Endothelial cell of umbilical vein (primary cell): Measurements from ENCODE around the gene NPPB. TPM values are rescaled to one million over a fixed set of nuclear protein-coding genes. Genes with fewer than 3 reads are reported as not detected.

ENCODE experiments used
- BruUV-seq: library from RNA; stranded (reverse); fragments of 400-500 nt; replicated peaks from 2 replicates; lab custom pipeline; 2021; lab: Mats Ljungman, UMichigan
- CTCF ChIA-PET: fragments of 300-600, 350-600 bp; sonication (Branson Sonifier 250); formaldehyde crosslinking; loops from one replicate; lab custom pipeline; 2021; ENCODE audit warnings: antibody characterized with exemption, inconsistent platforms; lab: Charles Lee
- POLR2A ChIA-PET: fragments of 300-600, 350-600 bp; sonication (Branson Sonifier 250); formaldehyde crosslinking; loops from one replicate; lab custom pipeline; 2021; ENCODE audit warnings: antibody characterized with exemption, inconsistent platforms; lab: Charles Lee
- DNase-seq: peaks from one replicate; pipeline ENCODE4 v3.0.0-alpha.2; 2011; ENCODE audit warnings: low read depth, low spot score
- FAIRE-seq: peaks from 2 replicates; lab custom pipeline; 2011; peaks lifted over from hg19 to GRCh38; lab: Jason Lieb, UNC
- H2AFZ ChIP-seq: 2 replicates; pipeline ENCODE4 v1.6.0; 2012; ENCODE audit warnings: low read depth, low read length, control low read depth, inconsistent platforms
- H3K27ac ChIP-seq: 2 replicates; pipeline ENCODE4 v1.5.1; 2011; ENCODE audit warnings: low read depth, mild to moderate bottlenecking, control low read depth, low read length, moderate library complexity; ENCODE audit not compliant: insufficient read depth
- H3K27me3 ChIP-seq, 2 experiments: 2 replicates each; pipeline versions ENCODE4 v1.6.0 to v1.6.1; 2011; ENCODE audit warnings: low read length in 2 of 2, mixed read lengths in 1 of 2; ENCODE audit not compliant: control insufficient read depth in 2 of 2, insufficient read depth in 2 of 2
- H3K36me3 ChIP-seq, 2 experiments: 2 replicates in 1 of 2; 3 replicates in 1 of 2; pipeline ENCODE4 v1.5.1; 2011; ENCODE audit warnings: low read length in 2 of 2, mild to moderate bottlenecking in 1 of 2, moderate library complexity in 1 of 2; ENCODE audit not compliant: control insufficient read depth in 2 of 2, insufficient read depth in 2 of 2; ENCODE audit errors: extremely low read depth in 1 of 2
- H3K4me1 ChIP-seq: 3 replicates; pipeline ENCODE4 v1.5.1; 2011; ENCODE audit warnings: mild to moderate bottlenecking, low read length; ENCODE audit not compliant: control insufficient read depth, insufficient read depth; ENCODE audit errors: extremely low read depth
- H3K4me2 ChIP-seq: 2 replicates; pipeline ENCODE4 v1.6.1; 2011; ENCODE audit warnings: low read length, control low read depth, mixed read lengths; ENCODE audit not compliant: insufficient read depth
- H3K4me3 ChIP-seq, 3 experiments: fragments of 200-600 bp in 1 of 3; sonication (generic), shearing (Covaris generic) in 1 of 3; replicated peaks in 1 of 3; 2 replicates each; pipeline ENCODE4 v1.5.1; 2011 to 2016; ENCODE audit warnings: control low read depth in 3 of 3, low read length in 3 of 3, mild to moderate bottlenecking in 2 of 3, inconsistent platforms in 1 of 3, low read depth in 1 of 3, moderate library complexity in 1 of 3; ENCODE audit not compliant: insufficient read depth in 1 of 3
- H3K79me2 ChIP-seq: 2 replicates; pipeline ENCODE4 v1.6.0; 2012; ENCODE audit warnings: low read length, inconsistent platforms; ENCODE audit not compliant: control insufficient read depth, insufficient read depth
- H3K9ac ChIP-seq: replicated peaks from 2 replicates; pipeline ENCODE3; 2011; ENCODE audit warnings: low read length, control low read depth; ENCODE audit not compliant: insufficient read depth; ENCODE audit errors: extremely low read depth
- H3K9me1 ChIP-seq: replicated peaks from 3 replicates; pipeline ENCODE4 v1.6.0; 2011; ENCODE audit warnings: mild to moderate bottlenecking, low read length; ENCODE audit not compliant: control insufficient read depth, insufficient read depth; ENCODE audit errors: extremely low read depth
- H3K9me3 ChIP-seq: replicated peaks from 2 replicates; pipeline ENCODE4 v1.5.1; 2012; ENCODE audit warnings: low read length, inconsistent platforms; ENCODE audit not compliant: control insufficient read depth, insufficient read depth
- H4K20me1 ChIP-seq: replicated peaks from 2 replicates; pipeline ENCODE3; 2011; ENCODE audit warnings: mild to moderate bottlenecking, low read length; ENCODE audit not compliant: control insufficient read depth, insufficient read depth; ENCODE audit errors: extremely low read depth
- CTCF ChIP-seq, 2 donors: IDR thresholded peaks; 1 replicate in 1 of 2; 2 replicates in 1 of 2; pipeline ENCODE4 v1.5.1; 2011; ENCODE audit warnings: low read length in 2 of 2, mild to moderate bottlenecking in 2 of 2, moderate library complexity in 2 of 2, control low read depth in 1 of 2, inconsistent platforms in 1 of 2, low read depth in 1 of 2; ENCODE audit not compliant: insufficient read depth in 1 of 2; ENCODE audit errors: extremely low read depth in 1 of 2
- EZH2 ChIP-seq: IDR thresholded peaks from 2 replicates; pipeline ENCODE4 v1.6.1; 2012; ENCODE audit warnings: borderline replicate concordance, low read depth, mild to moderate bottlenecking, moderate library complexity, low read length, inconsistent platforms; ENCODE audit not compliant: severe bottlenecking
- FOS ChIP-seq: IDR thresholded peaks from 2 replicates; pipeline ENCODE4 v1.6.1; 2011; ENCODE audit warnings: mild to moderate bottlenecking, low read length, moderate library complexity, borderline replicate concordance; ENCODE audit not compliant: insufficient read depth
- GATA2 ChIP-seq: IDR thresholded peaks from 2 replicates; pipeline ENCODE4 v1.7.0; 2011; ENCODE audit warnings: low read depth, mild to moderate bottlenecking, moderate library complexity, mixed read lengths, low read length; ENCODE audit not compliant: insufficient read length, insufficient read depth
- JUN ChIP-seq: IDR thresholded peaks from 2 replicates; pipeline ENCODE4 v1.6.1; 2011; ENCODE audit warnings: borderline replicate concordance, low read depth; ENCODE audit not compliant: insufficient read length, insufficient read depth
- MAX ChIP-seq: IDR thresholded peaks from 2 replicates; pipeline ENCODE4 v1.6.1; 2011; ENCODE audit not compliant: insufficient read depth, insufficient read length
- MYC ChIP-seq: IDR thresholded peaks from one replicate; pipeline ENCODE4 v1.6.1; 2011; ENCODE audit warnings: mild to moderate bottlenecking, low read depth, low read length
- POLR2A ChIP-seq: IDR thresholded peaks from 2 replicates; pipeline ENCODE4 v1.6.1; 2012; ENCODE audit warnings: low read depth, mild to moderate bottlenecking, control low read depth, low read length
- POLR2AphosphoS5 ChIP-seq: IDR thresholded peaks from 2 replicates; pipeline ENCODE4 v1.6.1; 2012; ENCODE audit warnings: low read depth, mild to moderate bottlenecking, control low read depth, low read length, moderate library complexity; ENCODE audit not compliant: insufficient read depth
- dilution Hi-C: fragments of 300-500 bp; cut with MboI; formaldehyde crosslinking; loops from one replicate; pipeline ENCODE4 v1.15.0; 2019; ENCODE audit warnings: low sequenced_read_pairs; ENCODE audit not compliant: extremely low pct_ligation_motif_present
- intact Hi-C: fragments of 100-400 bp; cut with micrococcal nuclease; formaldehyde crosslinking; loops from one replicate; pipeline ENCODE4 v1.10.0; 2022
- polyA plus RNA-seq, 4 experiments: library from polyadenylated mRNA; depleted of rRNA in 3 of 4; stranded (reverse) in 3 of 4; unstranded in 1 of 4; fragments of >200 nt; gene quantifications; 2 replicates each; pipeline versions ENCODE4 v1.2.1 to v1.2.3, GENCODE V29; 2011 to 2012; ENCODE audit warnings: missing spikeins in 1 of 4
- total RNA-seq: library from RNA; stranded (reverse); gene quantifications from 2 replicates; pipeline ENCODE4 v1.2.3, GENCODE V29; 2021

NPPB gene
- total and polyA plus RNA-seq, 2 donors (not counting 3 experiments of a cell fraction or from before 2014, with no cell fraction given), result not detected

- peaks cover 18 to 20% of the 10 kb centered on the region in 2 experiments for H3K27me3 ChIP-seq
- dilution Hi-C loops (no loop called here), intact Hi-C loops (no loop called here)
- H3K27ac ChIP-seq, result no peak overlapping the region
- no peak overlapping the region for H2AFZ ChIP-seq
- FAIRE-seq (no peak), DNase-seq (no peak)
- H3K4me3 ChIP-seq, result no peak overlapping the region
- H3K4me2 ChIP-seq, result no peak overlapping the region
- no peaks in the 10 kb centered on the region for H3K36me3 ChIP-seq
- no peak overlapping the region for H3K9ac ChIP-seq
- H3K9me3 ChIP-seq, result no peaks in the 10 kb centered on the region
- no peak for TF ChIP-seq CTCF (IDR thresholded peaks at IDR 0.05; ENCODE audit: extremely low read depth in 1 of 2, insufficient read depth in 1 of 2, low read depth in 1 of 2, low read length in 2 of 2)
- no peaks in the 10 kb centered on the region for H4K20me1 ChIP-seq
- no peaks in the 10 kb centered on the region for H3K79me2 ChIP-seq
- ChIA-PET POLR2A (no interaction called here), CTCF (interaction anchor here (1.4 to 1.6 kb wide), 2 partner anchors 14 to 19 kb away, joined by 3 to 5 read pairs; no protein-coding TSS in a partner anchor)
- no peaks in the 10 kb centered on the region for H3K9me1 ChIP-seq
- BruUV-seq, result no TSS peak
- no peaks in the 10 kb centered on the region for H3K4me1 ChIP-seq
These were observed 1.4 kb downstream of the NPPB start for GRCh38 chr1:11857164-11857851.

- POLR2A ChIA-PET, result no interaction called here
- intact Hi-C loops, result no loop called here
- no peak for FAIRE-seq
These were observed 2.0 kb downstream of the NPPB start for GRCh38 chr1:11856698-11857097.

More at GRCh38 chr1:11856698-11857097, 2.0 kb downstream of the NPPB start:
- no peak overlapping the region for H3K4me2 ChIP-seq
- no peak for TF ChIP-seq GATA2
- no peak for TF ChIP-seq EZH2
- TF ChIP-seq JUN, result no peak
- no peak for TF ChIP-seq POLR2AphosphoS5
- TF ChIP-seq MAX, result no peak
- TF ChIP-seq FOS, result no peak
- no peak for TF ChIP-seq CTCF (IDR thresholded peaks at IDR 0.05; ENCODE audit: extremely low read depth in 1 of 2, insufficient read depth in 1 of 2, low read depth in 1 of 2, low read length in 2 of 2)
- no peak for TF ChIP-seq POLR2A
- no peak for TF ChIP-seq MYC
- no peaks in the 10 kb centered on the region for H4K20me1 ChIP-seq
- no peaks in the 10 kb centered on the region for H3K9me3 ChIP-seq
- H3K4me3 ChIP-seq, result no peak overlapping the region
- dilution Hi-C loops, result no loop called here
- H3K79me2 ChIP-seq, result no peaks in the 10 kb centered on the region
- H3K36me3 ChIP-seq, result no peaks in the 10 kb centered on the region
- no TSS peak for BruUV-seq
- CTCF ChIA-PET, result interaction anchor here (1.4 to 1.6 kb wide), 2 partner anchors 15 to 18 kb away, joined by 3 to 5 read pairs; no protein-coding TSS in a partner anchor
- no peak for DNase-seq
- peaks cover 18 to 20% of the 10 kb centered on the region in 2 experiments for H3K27me3 ChIP-seq
- no peaks in the 10 kb centered on the region for H3K4me1 ChIP-seq
- H2AFZ ChIP-seq, result no peak overlapping the region
- H3K27ac ChIP-seq, result no peak overlapping the region
- H3K9me1 ChIP-seq, result no peaks in the 10 kb centered on the region
- H3K9ac ChIP-seq, result no peak overlapping the region
